K562 (cell line): ENCODE data around the gene ZDHHC14. TPM values are rescaled to one million over a fixed set of nuclear protein-coding genes. Genes with fewer than 3 reads are reported as not detected.

Experiments
- BDP1 ChIP-seq: IDR thresholded peaks from 3 replicates; pipeline ENCODE4 v1.6.1; 2011; ENCODE audit not compliant: insufficient read length, insufficient read depth
- EP300 ChIP-seq: IDR thresholded peaks from 2 replicates; pipeline ENCODE4 v1.6.1; 2012; ENCODE audit warnings: low read length, improper control_type of control experiment
- NR2C1 ChIP-seq, 2 experiments: fragments of 450-650 bp; IDR thresholded peaks; 2 replicates each; pipeline ENCODE4 v1.6.1; 2017; ENCODE audit warnings: mild to moderate bottlenecking in 2 of 2, antibody characterized with exemption in 1 of 2, inconsistent platforms in 1 of 2, missing compliant biosample characterization in 1 of 2, missing genetic modification characterization in 1 of 2
- PRMT5 ChIP-seq: sonication (generic); formaldehyde crosslinking; IDR thresholded peaks from 2 replicates; pipeline ENCODE4 v1.5.0; 2020; ENCODE audit warnings: missing genetic modification reagents
- PTBP1 ChIP-seq: fragments of 200-400 bp; formaldehyde crosslinking; IDR thresholded peaks from 2 replicates; pipeline ENCODE4 v1.6.1; 2017; ENCODE audit warnings: low read depth, low read length
- RCOR1 ChIP-seq, 2 experiments: IDR thresholded peaks; 2 replicates each; pipeline ENCODE4 v1.6.1; 2012; ENCODE audit warnings: low read depth in 2 of 2, low read length in 2 of 2, borderline replicate concordance in 1 of 2, improper control_type of control experiment in 1 of 2
- SMARCC2 ChIP-seq: fragments of 450-650 bp; IDR thresholded peaks from 2 replicates; pipeline ENCODE4 v1.6.1; 2017; ENCODE audit warnings: antibody characterized with exemption, moderate library complexity, mild to moderate bottlenecking, low read depth
- TFAM ChIP-seq: fragments of 250-450 bp; sonication (Bioruptor Pico); conservative IDR thresholded peaks from 2 replicates; pipeline ENCODE4 v1.5.0; 2021; ENCODE audit warnings: mild to moderate bottlenecking, moderate library complexity
- YBX1 ChIP-seq: fragments of 450-650 bp; IDR thresholded peaks from 2 replicates; pipeline ENCODE4 v1.7.1; 2016; ENCODE audit warnings: mild to moderate bottlenecking
- ZNF124 ChIP-seq: sonication (generic); formaldehyde crosslinking; IDR thresholded peaks from 2 replicates; pipeline ENCODE4 v1.8.1; 2022; ENCODE audit warnings: missing genetic modification reagents
- ZNF347 ChIP-seq: fragments of 450-650 bp; formaldehyde crosslinking; IDR thresholded peaks from 2 replicates; pipeline ENCODE4 v1.4.0; 2020; ENCODE audit warnings: low read depth, mild to moderate bottlenecking, moderate library complexity
- ZNF431 ChIP-seq: sonication (generic); formaldehyde crosslinking; IDR thresholded peaks from 2 replicates; pipeline ENCODE4 v1.8.0; 2022; ENCODE audit warnings: mild to moderate bottlenecking, missing genetic modification reagents
- polyA plus RNA-seq, 8 experiments: library from polyadenylated mRNA; depleted of rRNA in 4 of 8; stranded (reverse) in 5 of 8; unstranded in 3 of 8; fragments of >200 nt; fragmentation: Nextera tagmentation in 2 of 8; fragmentation: Illumina TruSeq in 1 of 8; extraction: Ambion mirVana in 2 of 8; extraction: Trizol in 1 of 8; gene quantifications; 2 replicates each; pipeline versions ENCODE4 v1.2.1 to v1.2.3, GENCODE V29; 2011 to 2014; ENCODE audit warnings: inconsistent platforms in 1 of 8, missing spikeins in 1 of 8
- total RNA-seq, 7 experiments: library from RNA; depleted of rRNA in 6 of 7; stranded (reverse); fragments of >200 nt in 6 of 7; fragmentation: Illumina TruSeq in 2 of 7; extraction: Trizol in 2 of 7; gene quantifications; 2 replicates each; pipeline versions ENCODE4 v1.2.1 to v1.2.3, GENCODE V29; 2011 to 2021; ENCODE audit warnings: low replicate concordance in 1 of 7
- TF ChIP-seq, protein P1 (sequence below): fragments of 200-800 bp; sonication (Bioruptor generic); IDR thresholded peaks from 2 replicates; pipeline ENCODE4 v1.6.1; 2017; ENCODE audit warnings: missing genetic modification characterization, missing compliant biosample characterization
- TF ChIP-seq, protein P2 (sequence below): fragments of 450-650 bp; IDR thresholded peaks from 2 replicates; pipeline ENCODE4 v1.6.1; 2016
- TF ChIP-seq, protein P3 (sequence below): sonication (generic); formaldehyde crosslinking; IDR thresholded peaks from 2 replicates; pipeline ENCODE4 v1.8.0; 2022; ENCODE audit warnings: mild to moderate bottlenecking, missing genetic modification reagents

The ZDHHC14 gene
- total and polyA plus RNA-seq, 9 of the 15 experiments (the other 6 are each of a cell fraction or from before 2014, with no cell fraction given) = 0.92 to 23.1 (median 13.8) TPM

DNA sequence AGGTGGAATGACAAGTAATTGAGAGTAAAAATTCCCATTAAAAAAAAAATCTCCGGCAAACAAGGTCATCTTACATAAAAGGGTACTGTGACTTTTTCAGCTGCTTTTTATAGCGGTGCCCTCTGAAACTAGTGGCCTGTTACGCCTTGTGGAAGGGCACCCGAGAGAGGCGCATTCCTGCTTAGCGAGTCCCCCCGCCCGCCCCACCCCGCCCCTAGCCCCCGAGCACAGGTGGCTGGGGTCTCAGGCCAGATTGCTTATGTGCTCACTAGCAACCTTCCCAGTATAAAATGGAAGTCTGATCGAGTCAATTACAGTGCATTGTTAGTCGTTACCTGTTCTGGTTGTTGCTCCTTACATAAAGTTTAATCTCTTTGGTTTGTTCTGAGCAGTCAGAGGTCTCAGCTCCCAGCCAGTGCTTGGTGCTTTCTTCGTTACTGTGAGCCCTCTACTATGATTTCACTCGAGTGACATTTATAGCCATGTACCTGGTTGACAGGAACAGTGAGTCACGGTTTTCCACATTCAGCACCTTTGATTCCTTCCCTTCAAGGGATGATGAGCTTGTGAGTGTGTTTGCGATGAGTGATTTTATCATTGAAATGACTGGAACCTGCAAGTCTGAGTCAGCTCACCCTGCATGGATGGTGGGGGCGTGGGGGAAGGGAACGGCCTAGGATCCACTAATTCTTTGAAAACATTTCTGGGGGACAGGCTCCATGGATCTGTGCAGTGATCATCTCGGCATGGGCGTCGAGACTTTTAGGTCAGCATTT is 47.6 kb downstream of the ZDHHC14 start (continued):
- TF ChIP-seq TFAM (CRISPR knock-in tag) (no peak), ZNF124 (CRISPR knock-in tag) (no peak), ZNF347 (CRISPR knock-in tag) (no peak), PTBP1 (no peak), RCOR1 (IDR thresholded peaks at IDR 0.05; ENCODE audit: borderline replicate concordance in 1 of 2, low read depth in 2 of 2, low read length in 2 of 2) (peak in 1 of 2 experiments; percentile 84; a peak in 2 of 4 replicates), EP300 (peak; percentile 29; the same call in 1 of the 2 replicates), SMARCC2 (peak; percentile 57; the same call in 1 of the 2 replicates), YBX1 (no peak), BDP1 (no peak), PRMT5 (no peak), NR2C1 (IDR thresholded peaks at IDR 0.05) (no peak), NR2C1 (tag; IDR thresholded peaks at IDR 0.05) (no peak; the same call in 1 of the 2 replicates), ZNF431 (CRISPR knock-in tag) (no peak)
- TF ChIP-seq, protein P1, sequence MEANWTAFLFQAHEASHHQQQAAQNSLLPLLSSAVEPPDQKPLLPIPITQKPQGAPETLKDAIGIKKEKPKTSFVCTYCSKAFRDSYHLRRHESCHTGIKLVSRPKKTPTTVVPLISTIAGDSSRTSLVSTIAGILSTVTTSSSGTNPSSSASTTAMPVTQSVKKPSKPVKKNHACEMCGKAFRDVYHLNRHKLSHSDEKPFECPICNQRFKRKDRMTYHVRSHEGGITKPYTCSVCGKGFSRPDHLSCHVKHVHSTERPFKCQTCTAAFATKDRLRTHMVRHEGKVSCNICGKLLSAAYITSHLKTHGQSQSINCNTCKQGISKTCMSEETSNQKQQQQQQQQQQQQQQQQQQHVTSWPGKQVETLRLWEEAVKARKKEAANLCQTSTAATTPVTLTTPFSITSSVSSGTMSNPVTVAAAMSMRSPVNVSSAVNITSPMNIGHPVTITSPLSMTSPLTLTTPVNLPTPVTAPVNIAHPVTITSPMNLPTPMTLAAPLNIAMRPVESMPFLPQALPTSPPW (CRISPR knock-in tag) = peak; percentile 56
- TF ChIP-seq, protein P2, sequence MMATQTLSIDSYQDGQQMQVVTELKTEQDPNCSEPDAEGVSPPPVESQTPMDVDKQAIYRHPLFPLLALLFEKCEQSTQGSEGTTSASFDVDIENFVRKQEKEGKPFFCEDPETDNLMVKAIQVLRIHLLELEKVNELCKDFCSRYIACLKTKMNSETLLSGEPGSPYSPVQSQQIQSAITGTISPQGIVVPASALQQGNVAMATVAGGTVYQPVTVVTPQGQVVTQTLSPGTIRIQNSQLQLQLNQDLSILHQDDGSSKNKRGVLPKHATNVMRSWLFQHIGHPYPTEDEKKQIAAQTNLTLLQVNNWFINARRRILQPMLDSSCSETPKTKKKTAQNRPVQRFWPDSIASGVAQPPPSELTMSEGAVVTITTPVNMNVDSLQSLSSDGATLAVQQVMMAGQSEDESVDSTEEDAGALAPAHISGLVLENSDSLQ = peak; percentile 30; the same call in 1 of the 2 replicates
- TF ChIP-seq, protein P3, sequence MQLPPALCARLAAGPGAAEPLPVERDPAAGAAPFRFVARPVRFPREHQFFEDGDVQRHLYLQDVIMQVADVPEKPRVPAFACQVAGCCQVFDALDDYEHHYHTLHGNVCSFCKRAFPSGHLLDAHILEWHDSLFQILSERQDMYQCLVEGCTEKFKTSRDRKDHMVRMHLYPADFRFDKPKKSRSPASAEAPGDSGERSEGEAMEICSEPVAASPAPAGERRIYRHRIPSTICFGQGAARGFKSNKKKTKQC (CRISPR knock-in tag) = no peak
